ENCODE results near the gene LANCL3. TPM values are rescaled to one million over a fixed set of nuclear protein-coding genes. Genes with fewer than 3 reads are reported as not detected.

The LANCL3 gene
- total RNA-seq, 4 donors from 2014 or later, result under 0.01 to 0.88 (median 0.58) TPM

DNA sequence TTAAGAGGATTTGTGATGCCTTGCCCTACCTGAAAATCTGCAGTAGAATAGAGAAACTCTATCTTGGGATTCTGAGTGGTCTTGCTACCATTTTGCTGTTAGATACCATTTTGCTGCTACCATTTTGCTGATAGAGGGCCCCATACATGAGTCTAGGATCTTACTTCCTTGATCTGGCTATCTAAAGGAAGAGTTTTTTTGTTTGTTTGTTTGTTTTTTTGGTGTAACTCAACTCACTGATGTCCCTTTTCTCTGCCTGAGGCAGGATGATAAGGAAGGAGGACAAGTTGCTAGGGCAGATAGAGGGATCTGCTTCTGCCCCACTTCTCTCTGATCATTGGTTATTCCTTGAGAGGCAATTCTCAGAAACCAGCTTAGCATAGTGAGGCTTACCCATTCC lies 145.1 kb downstream of the LANCL3 start:
- no peak for TF ChIP-seq CTCF (IDR thresholded peaks at IDR 0.05; ENCODE audit: low read depth)

DNA sequence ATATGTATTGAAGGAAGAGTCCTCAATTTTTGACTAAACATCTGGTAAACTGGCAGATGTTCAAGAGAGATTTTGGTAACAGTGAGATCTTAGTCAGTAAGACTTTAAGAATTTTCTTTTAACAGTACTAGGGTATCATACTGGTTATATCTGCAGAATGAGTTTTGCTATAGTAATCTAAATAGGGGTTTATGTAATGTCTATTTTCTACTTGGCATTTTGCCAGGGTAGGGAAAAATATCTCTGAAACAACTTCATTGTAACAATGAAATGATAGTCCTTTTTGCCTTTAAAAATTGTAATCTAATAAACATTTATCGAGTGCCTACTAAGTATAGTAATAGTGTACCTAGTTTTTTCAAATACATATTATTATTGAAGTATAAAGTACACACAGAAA lies 146.2 kb downstream of the LANCL3 start:
- no peak for TF ChIP-seq CTCF (IDR thresholded peaks at IDR 0.05; ENCODE audit: low read depth)

DNA sequence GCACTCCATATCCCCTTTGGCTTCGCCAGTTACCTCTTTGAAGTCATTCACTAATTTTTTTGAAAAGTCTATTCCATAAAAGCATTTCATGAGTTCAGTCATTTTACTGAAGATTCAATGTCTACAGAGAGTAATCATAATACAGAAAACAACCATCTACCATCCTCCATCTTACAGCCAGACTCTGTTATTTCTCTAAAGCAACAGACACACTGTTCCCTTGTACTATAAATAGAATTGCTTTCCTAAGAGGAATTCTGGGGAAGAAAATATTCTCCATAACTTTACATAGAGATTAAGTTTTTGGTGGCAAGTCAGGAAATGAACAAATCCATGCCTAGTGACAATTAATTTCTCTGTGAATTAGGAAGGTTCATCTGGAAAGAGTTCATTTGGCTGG lies 151.1 kb downstream of the LANCL3 start:
- TF ChIP-seq CTCF (IDR thresholded peaks at IDR 0.05; ENCODE audit: low read depth), result no peak

DNA sequence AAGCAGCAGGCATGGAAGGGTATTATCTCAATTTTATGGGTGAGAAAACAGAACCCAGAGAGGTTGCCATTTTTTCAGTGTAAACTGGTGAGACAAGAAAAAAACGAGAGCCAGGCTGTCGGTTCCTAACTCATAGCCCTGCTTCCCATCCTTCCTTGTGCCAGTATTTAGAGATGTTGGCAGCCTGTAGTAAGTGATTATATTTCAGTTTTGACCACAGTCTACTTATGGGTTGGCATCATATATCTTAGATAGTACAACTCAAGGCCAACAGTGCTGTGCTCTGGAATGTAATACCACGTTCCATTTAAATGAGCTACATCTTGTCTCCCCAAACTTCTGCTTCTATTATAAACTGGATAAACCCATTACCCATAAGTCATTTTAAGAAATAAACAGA lies 154.9 kb downstream of the LANCL3 start:
- TF ChIP-seq CTCF (IDR thresholded peaks at IDR 0.05; ENCODE audit: low read depth), result no peak

Other genes starting within 250 kb of the LANCL3 start
- gene PRRG1, start 222.3 kb upstream of the LANCL3 start, total RNA-seq, result 10 to 100 TPM; 16.3 to 29.0 (median 20.7) TPM
- under 1 TPM in 3 of 4 donors, not detected in 1; 0.17 to 0.33 (median 0.22) TPM for gene XK, start 114.1 kb downstream of the LANCL3 start, total RNA-seq
- 10 to 100 TPM; 23.9 to 80.4 (median 60.2) TPM for gene CYBB, start 208.4 kb downstream of the LANCL3 start, total RNA-seq